ENCODE measurements around the gene FCGR3B.
"Not testable (repeated sequence)": the region's sequence is repeated elsewhere in the genome, so short reads cannot be mapped to it uniquely, and the experiment has no call there.

FCGR3B gene

GRCh38 chr1:161588596-161588995 is 42.4 kb downstream of the FCGR3B start:
- H3K4me1 ChIP-seq (ENCODE audit: control insufficient read depth, low read depth, low read length); H4K8ac ChIP-seq (ENCODE audit: low read depth, low read length); H3K27ac ChIP-seq (ENCODE audit: low read depth, low read length); H4K5ac ChIP-seq (ENCODE audit: low read length); H3K18ac ChIP-seq (ENCODE audit: low read length); DNase-seq; H3K79me1 ChIP-seq (ENCODE audit: low read length); H2AK5ac ChIP-seq (ENCODE audit: low read length); H2BK120ac ChIP-seq (ENCODE audit: low read depth, low read length); H3K4ac ChIP-seq (ENCODE audit: low read depth, low read length); H3K9ac ChIP-seq (ENCODE audit: low read length); H3K4me3 ChIP-seq (ENCODE audit: low read length); H2BK5ac ChIP-seq (ENCODE audit: low read length); H3K36me3 ChIP-seq (ENCODE audit: control insufficient read depth, insufficient read depth, low read length); H3K23ac ChIP-seq (ENCODE audit: low read length); H3K4me2 ChIP-seq (ENCODE audit: low read length); H2BK15ac ChIP-seq (replicated peaks; ENCODE audit: low read depth); H3K56ac ChIP-seq (ENCODE audit: low read length); H3K79me2 ChIP-seq (ENCODE audit: control insufficient read depth, insufficient read depth, low read length); H3K27me3 ChIP-seq (ENCODE audit: insufficient read depth, low read length, poor library complexity): not testable (repeated sequence)
- WGBS (ENCODE audit: extremely low coverage, insufficient coverage, low lambda C conversion rate): no CpG with 5 or more reads among the region's 6 CpGs

GRCh38 chr1:161582882-161583281 is 48.1 kb downstream of the FCGR3B start:
- not testable (repeated sequence) for H3K4me1 ChIP-seq (ENCODE audit: control insufficient read depth, low read depth, low read length); DNase-seq; H3K27ac ChIP-seq (ENCODE audit: low read depth, low read length); H3K4me2 ChIP-seq (ENCODE audit: low read length); H3K4ac ChIP-seq (ENCODE audit: low read depth, low read length); H2BK15ac ChIP-seq (replicated peaks; ENCODE audit: low read depth); H3K27me3 ChIP-seq (ENCODE audit: insufficient read depth, low read length, poor library complexity); H3K79me1 ChIP-seq (ENCODE audit: low read length); H2BK120ac ChIP-seq (ENCODE audit: low read depth, low read length); H3K4me3 ChIP-seq (ENCODE audit: low read length); H4K5ac ChIP-seq (ENCODE audit: low read length); H3K23ac ChIP-seq (ENCODE audit: low read length); H4K8ac ChIP-seq (ENCODE audit: low read depth, low read length); H3K79me2 ChIP-seq (ENCODE audit: control insufficient read depth, insufficient read depth, low read length); H3K18ac ChIP-seq (ENCODE audit: low read length); H2BK5ac ChIP-seq (ENCODE audit: low read length); H3K9ac ChIP-seq (ENCODE audit: low read length); H2AK5ac ChIP-seq (ENCODE audit: low read length); H3K56ac ChIP-seq (ENCODE audit: low read length); H3K36me3 ChIP-seq (ENCODE audit: control insufficient read depth, insufficient read depth, low read length)
- WGBS (ENCODE audit: extremely low coverage, insufficient coverage, low lambda C conversion rate): no CpG with 5 or more reads among the region's 4 CpGs

GRCh38 chr1:161580879-161581537 is 50.0 kb downstream of the FCGR3B start:
- H3K56ac ChIP-seq (ENCODE audit: low read length); H3K79me2 ChIP-seq (ENCODE audit: control insufficient read depth, insufficient read depth, low read length); DNase-seq; H3K79me1 ChIP-seq (ENCODE audit: low read length); H4K8ac ChIP-seq (ENCODE audit: low read depth, low read length); H3K23ac ChIP-seq (ENCODE audit: low read length); H2BK15ac ChIP-seq (replicated peaks; ENCODE audit: low read depth); H2AK5ac ChIP-seq (ENCODE audit: low read length); H4K5ac ChIP-seq (ENCODE audit: low read length); H3K36me3 ChIP-seq (ENCODE audit: control insufficient read depth, insufficient read depth, low read length); H2BK5ac ChIP-seq (ENCODE audit: low read length); H3K4me1 ChIP-seq (ENCODE audit: control insufficient read depth, low read depth, low read length); H3K18ac ChIP-seq (ENCODE audit: low read length); H3K4me2 ChIP-seq (ENCODE audit: low read length); H3K9ac ChIP-seq (ENCODE audit: low read length); H3K4ac ChIP-seq (ENCODE audit: low read depth, low read length); H3K4me3 ChIP-seq (ENCODE audit: low read length); H3K27me3 ChIP-seq (ENCODE audit: insufficient read depth, low read length, poor library complexity); H2BK120ac ChIP-seq (ENCODE audit: low read depth, low read length); H3K27ac ChIP-seq (ENCODE audit: low read depth, low read length): not testable (repeated sequence)
- no CpG with 5 or more reads among the region's 4 CpGs for WGBS (ENCODE audit: extremely low coverage, insufficient coverage, low lambda C conversion rate)

GRCh38 chr1:161579856-161580507 is 51.0 kb downstream of the FCGR3B start:
- not testable (repeated sequence) for H3K4me2 ChIP-seq (ENCODE audit: low read length); H3K23ac ChIP-seq (ENCODE audit: low read length); H3K79me2 ChIP-seq (ENCODE audit: control insufficient read depth, insufficient read depth, low read length); H3K4ac ChIP-seq (ENCODE audit: low read depth, low read length); H3K4me1 ChIP-seq (ENCODE audit: control insufficient read depth, low read depth, low read length); H3K79me1 ChIP-seq (ENCODE audit: low read length); DNase-seq; H4K8ac ChIP-seq (ENCODE audit: low read depth, low read length); H3K9ac ChIP-seq (ENCODE audit: low read length); H2AK5ac ChIP-seq (ENCODE audit: low read length); H3K56ac ChIP-seq (ENCODE audit: low read length); H4K5ac ChIP-seq (ENCODE audit: low read length); H2BK5ac ChIP-seq (ENCODE audit: low read length); H2BK120ac ChIP-seq (ENCODE audit: low read depth, low read length); H2BK15ac ChIP-seq (replicated peaks; ENCODE audit: low read depth); H3K18ac ChIP-seq (ENCODE audit: low read length); H3K36me3 ChIP-seq (ENCODE audit: control insufficient read depth, insufficient read depth, low read length); H3K4me3 ChIP-seq (ENCODE audit: low read length); H3K27ac ChIP-seq (ENCODE audit: low read depth, low read length); H3K27me3 ChIP-seq (ENCODE audit: insufficient read depth, low read length, poor library complexity)
- WGBS (ENCODE audit: extremely low coverage, insufficient coverage, low lambda C conversion rate): no CpG with 5 or more reads among the region's 8 CpGs

GRCh38 chr1:161576676-161577075 is 54.3 kb downstream of the FCGR3B start:
- H3K23ac ChIP-seq (ENCODE audit: low read length); H3K4ac ChIP-seq (ENCODE audit: low read depth, low read length); H3K4me2 ChIP-seq (ENCODE audit: low read length); H3K27me3 ChIP-seq (ENCODE audit: insufficient read depth, low read length, poor library complexity); H3K79me2 ChIP-seq (ENCODE audit: control insufficient read depth, insufficient read depth, low read length); H3K56ac ChIP-seq (ENCODE audit: low read length); H4K5ac ChIP-seq (ENCODE audit: low read length); DNase-seq; H4K8ac ChIP-seq (ENCODE audit: low read depth, low read length); H2BK5ac ChIP-seq (ENCODE audit: low read length); H3K9ac ChIP-seq (ENCODE audit: low read length); H3K36me3 ChIP-seq (ENCODE audit: control insufficient read depth, insufficient read depth, low read length); H3K27ac ChIP-seq (ENCODE audit: low read depth, low read length); H2AK5ac ChIP-seq (ENCODE audit: low read length); H2BK15ac ChIP-seq (replicated peaks; ENCODE audit: low read depth); H3K18ac ChIP-seq (ENCODE audit: low read length); H3K4me3 ChIP-seq (ENCODE audit: low read length); H3K79me1 ChIP-seq (ENCODE audit: low read length); H2BK120ac ChIP-seq (ENCODE audit: low read depth, low read length); H3K4me1 ChIP-seq (ENCODE audit: control insufficient read depth, low read depth, low read length): not testable (repeated sequence)

Data from mesendoderm (in vitro differentiated cells).